Medulla oblongata (tissue), 1 donor: Measurements from ENCODE around the gene MARS1.

Experiments used
- DNase-seq: peaks from one replicate; pipeline ENCODE4 v3.0.0-alpha.2; 2015; ENCODE audit errors: extremely low spot score

The MARS1 gene

DNA sequence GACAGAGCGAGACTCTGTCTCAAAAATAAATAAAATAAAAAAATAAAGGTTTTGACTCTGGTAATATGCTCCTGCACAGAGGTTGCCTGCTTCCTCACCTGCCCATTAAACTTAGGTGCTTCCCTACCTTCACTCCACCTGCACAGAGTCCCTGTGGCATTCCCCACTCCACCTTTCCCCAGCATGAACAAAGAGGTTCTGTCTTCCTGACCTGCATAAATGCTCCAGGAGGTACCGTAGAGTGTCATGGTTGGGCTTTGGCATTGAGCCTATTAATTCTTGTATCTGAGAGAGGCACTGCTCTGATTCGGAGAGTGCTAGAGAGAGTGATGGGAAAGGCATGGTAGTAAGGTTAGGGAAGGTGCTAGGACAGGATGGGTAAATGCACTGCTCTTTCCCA lies 14.5 kb upstream of the MARS1 start:
- DNase-seq, result no peak

GRCh38 chr12:57473886-57474285 lies 14.0 kb upstream of the MARS1 start:
- no peak for DNase-seq

DNA sequence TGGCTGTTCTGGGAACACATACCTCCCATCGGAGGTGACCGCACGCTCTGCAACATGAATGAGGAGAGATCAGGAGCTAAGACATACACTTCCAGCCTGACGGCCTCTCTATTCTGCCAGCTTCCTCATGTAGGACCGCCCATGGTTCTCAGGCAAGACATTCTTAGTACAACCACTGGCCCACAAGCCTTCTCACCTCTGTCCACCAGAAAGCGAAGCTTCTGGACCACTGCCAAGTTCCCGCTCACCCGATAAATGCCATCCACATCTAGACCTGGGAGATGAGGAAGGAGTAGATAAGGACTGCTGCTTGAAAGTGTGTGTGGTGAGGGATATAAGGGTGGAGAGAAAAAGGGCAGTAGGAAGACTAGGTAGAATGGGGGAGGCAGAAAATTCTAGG lies 13.4 kb upstream of the MARS1 start:
- no peak for DNase-seq

DNA sequence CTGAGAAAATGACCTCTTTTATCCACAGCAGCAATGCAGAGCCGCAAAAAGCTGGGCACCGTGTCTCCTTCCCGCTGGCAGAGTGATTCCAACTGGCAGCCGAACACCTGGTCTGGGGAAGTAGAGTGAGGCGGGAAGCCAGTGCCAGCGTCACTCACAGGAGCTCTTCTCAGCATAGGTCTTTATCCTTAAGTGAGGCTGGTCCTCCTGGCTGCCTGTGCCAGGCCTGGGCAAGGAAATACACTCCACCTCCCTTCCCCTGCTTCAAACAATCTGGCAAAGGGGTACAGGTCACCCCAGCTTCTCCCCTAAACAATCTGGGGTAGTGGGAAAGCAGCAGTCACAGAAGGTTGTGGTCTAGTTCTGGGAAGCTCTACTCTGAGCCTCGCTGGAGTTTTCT lies 13.0 kb upstream of the MARS1 start:
- DNase-seq, result no peak

- DNase-seq, result no peak
These were observed 12.4 kb upstream of the MARS1 start for GRCh38 chr12:57475271-57476161.

- no peak for DNase-seq
These were observed 11.5 kb upstream of the MARS1 start for GRCh38 chr12:57476162-57476992.

DNA sequence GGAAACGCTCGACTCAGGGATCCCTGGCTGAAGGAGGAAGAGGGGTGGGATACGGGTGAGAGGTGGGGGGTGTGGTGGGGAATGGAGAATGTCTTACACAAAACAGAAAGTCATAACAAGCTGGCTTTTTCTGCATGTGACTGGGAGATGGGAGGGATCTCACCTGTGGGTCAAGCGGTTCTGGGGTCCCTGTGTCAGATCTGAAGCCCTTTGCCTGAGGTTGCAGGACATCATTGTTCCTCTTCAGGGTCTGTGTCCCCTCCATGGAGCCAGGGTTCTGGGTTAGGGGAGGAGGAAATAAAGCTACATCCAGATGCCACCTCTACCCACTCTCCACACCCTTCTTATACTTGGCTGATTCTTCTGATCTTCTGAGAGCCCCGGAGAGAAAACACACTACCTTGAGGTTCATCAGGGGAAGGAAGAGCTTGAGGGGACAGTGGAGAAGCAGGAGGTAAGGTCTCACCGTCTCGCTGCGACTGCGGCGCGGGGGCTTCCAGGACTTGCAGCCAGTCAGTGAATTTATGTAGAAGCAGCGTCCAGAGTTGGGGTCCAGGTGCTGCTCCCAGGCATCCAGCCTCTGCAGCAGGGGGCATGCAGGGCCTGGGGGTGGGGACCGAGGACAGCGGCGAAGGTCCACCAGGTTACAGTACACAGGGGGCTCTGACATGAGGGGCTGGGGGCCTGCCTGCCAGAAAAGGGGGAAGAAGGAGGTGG lies 10.7 kb upstream of the MARS1 start:
- no peak for DNase-seq

GRCh38 chr12:57477710-57478681 lies 9.9 kb upstream of the MARS1 start:
- DNase-seq, result peak; percentile 33

GRCh38 chr12:57479043-57479375 lies 8.9 kb upstream of the MARS1 start:
- DNase-seq, result no peak

DNA sequence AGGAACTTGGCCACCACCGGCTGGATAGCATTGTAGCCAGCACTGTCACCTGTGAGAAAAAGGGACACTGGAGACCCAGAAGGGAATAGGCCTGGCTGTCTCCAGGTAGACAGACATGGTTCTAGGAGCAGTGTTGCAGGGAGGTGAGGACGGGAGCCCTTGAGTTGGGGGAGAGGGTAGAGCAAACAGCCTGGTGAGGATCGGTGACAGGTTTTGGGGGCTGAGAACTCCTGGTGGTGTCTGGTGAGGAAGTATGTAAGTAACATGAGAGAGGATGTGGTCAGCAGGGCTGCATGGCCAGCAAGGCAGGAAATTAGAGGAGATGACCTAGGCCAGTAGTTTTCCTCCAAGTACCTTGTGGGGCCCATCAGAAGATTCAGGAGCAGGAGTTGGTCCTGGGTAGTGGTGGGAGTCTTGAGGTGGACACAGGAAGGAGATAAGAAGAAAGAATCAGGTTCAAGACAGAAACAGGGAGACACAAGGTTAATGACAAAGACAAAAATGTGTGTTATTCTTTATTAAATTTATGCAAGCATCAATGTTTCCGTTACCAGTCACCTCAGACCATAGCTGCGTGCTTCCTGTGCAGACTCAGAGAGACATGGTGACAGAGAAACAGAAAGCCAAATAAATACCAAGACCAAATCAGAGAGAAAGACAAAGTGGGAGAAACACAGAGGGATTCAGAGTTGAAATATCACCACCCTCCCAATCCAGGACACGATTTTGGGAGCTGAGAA lies 8.3 kb upstream of the MARS1 start, which contains the start of gene ARHGAP9:
ARHGAP9 (minus strand) TSS at position 491 of the 740 bp plus-strand sequence; CDS start at position 31, 460 bp downstream.
- peak; percentile 32 for DNase-seq

GRCh38 chr12:57481671-57482070 lies 6.2 kb upstream of the MARS1 start:
- DNase-seq, result no peak

GRCh38 chr12:57483466-57483865 lies 4.4 kb upstream of the MARS1 start:
- DNase-seq, result no peak

- DNase-seq, result no peak
These were observed 2.2 kb upstream of the MARS1 start for GRCh38 chr12:57485695-57486094.

DNA sequence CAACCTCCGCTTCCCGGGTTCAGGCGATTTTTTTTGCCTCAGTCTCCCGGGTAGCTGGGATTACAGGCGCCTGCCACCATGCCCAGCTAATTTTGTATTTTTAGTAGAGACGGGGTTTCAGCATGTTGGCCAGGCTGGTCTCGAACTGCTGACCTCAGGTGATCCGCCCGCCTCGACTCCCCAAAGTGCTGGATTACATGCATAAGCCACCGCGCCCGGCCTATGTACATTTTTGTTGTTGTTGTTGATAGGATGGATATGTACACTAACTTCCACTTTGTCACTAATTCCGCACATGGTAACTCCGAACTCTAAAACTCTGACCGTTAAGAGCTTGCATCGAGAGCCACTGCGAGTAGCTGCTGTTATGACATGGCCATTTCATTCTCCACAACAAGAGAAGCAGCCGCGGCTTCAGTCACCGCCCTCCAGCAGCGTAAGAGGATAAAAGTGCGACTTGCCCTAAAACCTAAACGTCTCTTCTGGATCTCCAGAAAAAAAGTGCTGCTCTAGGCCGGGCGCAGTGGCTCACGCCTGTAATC lies 742 bp upstream of the MARS1 start:
- no peak for DNase-seq

- no peak for DNase-seq
These were observed 711 bp downstream of the MARS1 start for GRCh38 chr12:57488402-57489156.

GRCh38 chr12:57489157-57489641 lies 1.3 kb downstream of the MARS1 start:
- DNase-seq, result no peak

DNA sequence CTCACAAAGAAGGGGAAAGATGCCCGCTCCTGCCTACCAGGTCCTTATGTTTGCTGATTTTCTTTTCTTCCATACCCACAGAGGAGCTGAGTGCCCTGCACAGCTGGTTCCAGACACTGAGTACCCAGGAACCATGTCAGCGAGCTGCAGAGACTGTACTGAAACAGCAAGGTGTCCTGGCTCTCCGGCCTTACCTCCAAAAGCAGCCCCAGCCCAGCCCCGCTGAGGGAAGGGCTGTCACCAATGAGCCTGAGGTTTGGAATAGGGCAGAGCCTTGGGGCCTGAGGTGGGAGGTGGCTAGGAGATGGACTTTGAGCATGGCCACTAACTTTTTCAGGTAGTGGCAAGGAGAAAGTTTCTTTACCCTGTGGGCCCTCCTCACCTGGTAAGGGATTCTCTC lies 2.3 kb downstream of the MARS1 start:
- DNase-seq, result no peak

GRCh38 chr12:57491393-57492280 lies 3.8 kb downstream of the MARS1 start:
- no peak for DNase-seq
